T-helper 9 cell (primary cell): ENCODE data around the gene SPDYE4.
A peak's percentile ranks its signal among the peaks of the same experiment; 100 is the strongest.

ENCODE experiments used
- DNase-seq: peaks from one replicate; pipeline ENCODE4 v3.0.0-alpha.2; 2020

Gene SPDYE4

GRCh38 chr17:8785547-8786413 lies 27.4 kb upstream of the SPDYE4 start:
- peak; percentile 48 for DNase-seq

GRCh38 chr17:8782176-8782575 lies 23.8 kb upstream of the SPDYE4 start:
- no peak for DNase-seq

- DNase-seq, result no peak
Observed at GRCh38 chr17:8781776-8782175, 23.4 kb upstream of the SPDYE4 start.

GRCh38 chr17:8776881-8777280 lies 18.5 kb upstream of the SPDYE4 start:
- DNase-seq, result no peak

- DNase-seq, result no peak
Observed at GRCh38 chr17:8776248-8776647, 17.9 kb upstream of the SPDYE4 start.

- DNase-seq, result no peak
Observed at GRCh38 chr17:8766731-8767130, 8.4 kb upstream of the SPDYE4 start.

- DNase-seq, result no peak
Observed at GRCh38 chr17:8762012-8762411, 3.7 kb upstream of the SPDYE4 start.

GRCh38 chr17:8757189-8757588 lies 1.2 kb downstream of the SPDYE4 start:
- no peak for DNase-seq

- no peak for DNase-seq
Observed at GRCh38 chr17:8755590-8756255, 2.6 kb downstream of the SPDYE4 start.

- DNase-seq, result no peak
Observed at GRCh38 chr17:8754890-8755289, 3.5 kb downstream of the SPDYE4 start.

- DNase-seq, result no peak
Observed at GRCh38 chr17:8753976-8754440, 4.3 kb downstream of the SPDYE4 start.

- no peak for DNase-seq
Observed at GRCh38 chr17:8753136-8753975, 5.0 kb downstream of the SPDYE4 start.

- DNase-seq, result no peak
Observed at GRCh38 chr17:8749616-8750015, 8.7 kb downstream of the SPDYE4 start.

- no peak for DNase-seq
Observed at GRCh38 chr17:8747742-8748141, 10.6 kb downstream of the SPDYE4 start.

GRCh38 chr17:8746501-8747236 lies 11.7 kb downstream of the SPDYE4 start:
- DNase-seq, result no peak

GRCh38 chr17:8745586-8746500 lies 12.5 kb downstream of the SPDYE4 start:
- DNase-seq, result peak; percentile 82

GRCh38 chr17:8744086-8744785 lies 14.1 kb downstream of the SPDYE4 start:
- no peak for DNase-seq

GRCh38 chr17:8742819-8743218 lies 15.5 kb downstream of the SPDYE4 start:
- no peak for DNase-seq

- DNase-seq, result no peak
Observed at GRCh38 chr17:8742274-8742673, 16.1 kb downstream of the SPDYE4 start.

- no peak for DNase-seq
Observed at GRCh38 chr17:8741771-8742170, 16.6 kb downstream of the SPDYE4 start.

- DNase-seq, result no peak
Observed at GRCh38 chr17:8741366-8741765, 17.0 kb downstream of the SPDYE4 start.
